Epithelial cell of esophagus (primary cell): ENCODE results near the gene CCDC116.

ENCODE experiments used
- DNase-seq: peaks from one replicate; pipeline ENCODE4 v3.0.0; 2010; ENCODE audit warnings: low read depth
- H3K4me3 ChIP-seq: 2 replicates; pipeline ENCODE4 v1.5.1; 2011; ENCODE audit warnings: mild to moderate bottlenecking, low read length, control low read depth
- TF ChIP-seq, protein P1 (sequence below): IDR thresholded peaks from 2 replicates; pipeline ENCODE4 v1.5.1; 2011; ENCODE audit warnings: low read depth, mild to moderate bottlenecking, low read length, control low read depth, inconsistent platforms; ENCODE audit not compliant: insufficient read depth; ENCODE audit errors: missing control alignments

Gene CCDC116

DNA sequence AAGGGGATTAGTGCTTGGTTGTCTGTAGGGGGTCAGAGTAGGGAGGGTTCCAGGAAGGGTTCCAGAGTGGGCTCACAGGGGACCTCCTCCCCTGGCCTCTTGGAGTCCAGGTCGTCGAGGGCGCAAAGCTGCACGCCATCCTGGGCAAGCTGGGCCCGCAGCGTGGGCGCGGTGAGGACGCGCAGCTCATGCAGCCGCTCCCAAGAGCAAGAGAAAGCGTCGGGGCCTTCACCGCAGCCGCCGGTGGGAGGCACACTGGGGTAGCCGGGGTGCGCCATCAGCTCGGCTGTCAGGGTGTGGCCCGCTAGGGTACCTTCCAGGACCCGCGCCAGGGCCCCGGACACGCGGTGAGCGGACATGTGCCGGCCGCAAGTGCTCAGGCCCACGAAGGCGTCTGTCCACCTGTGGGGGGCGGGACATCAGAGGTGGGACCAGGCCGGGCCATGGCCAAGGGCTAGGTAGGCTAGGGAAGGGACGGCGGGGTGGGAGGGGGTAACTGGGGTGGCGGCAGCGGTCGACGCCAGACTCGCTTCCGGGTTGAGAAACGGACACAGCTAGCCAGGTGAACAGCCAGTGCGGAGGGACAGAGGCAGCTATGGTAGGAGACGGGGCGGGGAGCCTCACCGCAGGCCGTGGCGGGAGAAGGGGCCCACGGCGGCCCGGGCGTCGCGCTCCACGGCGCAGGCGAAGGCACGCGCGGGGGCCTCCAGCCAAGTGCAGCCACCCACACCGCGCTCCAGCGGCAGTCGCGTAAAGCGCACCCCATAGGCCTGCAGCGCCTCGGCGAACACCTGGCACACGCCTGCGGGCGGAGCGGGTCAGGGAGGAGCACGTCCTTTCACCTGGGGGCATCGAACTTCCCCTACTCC lies 3.9 kb upstream of the CCDC116 start:
- TF ChIP-seq, protein P1, sequence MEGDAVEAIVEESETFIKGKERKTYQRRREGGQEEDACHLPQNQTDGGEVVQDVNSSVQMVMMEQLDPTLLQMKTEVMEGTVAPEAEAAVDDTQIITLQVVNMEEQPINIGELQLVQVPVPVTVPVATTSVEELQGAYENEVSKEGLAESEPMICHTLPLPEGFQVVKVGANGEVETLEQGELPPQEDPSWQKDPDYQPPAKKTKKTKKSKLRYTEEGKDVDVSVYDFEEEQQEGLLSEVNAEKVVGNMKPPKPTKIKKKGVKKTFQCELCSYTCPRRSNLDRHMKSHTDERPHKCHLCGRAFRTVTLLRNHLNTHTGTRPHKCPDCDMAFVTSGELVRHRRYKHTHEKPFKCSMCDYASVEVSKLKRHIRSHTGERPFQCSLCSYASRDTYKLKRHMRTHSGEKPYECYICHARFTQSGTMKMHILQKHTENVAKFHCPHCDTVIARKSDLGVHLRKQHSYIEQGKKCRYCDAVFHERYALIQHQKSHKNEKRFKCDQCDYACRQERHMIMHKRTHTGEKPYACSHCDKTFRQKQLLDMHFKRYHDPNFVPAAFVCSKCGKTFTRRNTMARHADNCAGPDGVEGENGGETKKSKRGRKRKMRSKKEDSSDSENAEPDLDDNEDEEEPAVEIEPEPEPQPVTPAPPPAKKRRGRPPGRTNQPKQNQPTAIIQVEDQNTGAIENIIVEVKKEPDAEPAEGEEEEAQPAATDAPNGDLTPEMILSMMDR, result no peak

DNA sequence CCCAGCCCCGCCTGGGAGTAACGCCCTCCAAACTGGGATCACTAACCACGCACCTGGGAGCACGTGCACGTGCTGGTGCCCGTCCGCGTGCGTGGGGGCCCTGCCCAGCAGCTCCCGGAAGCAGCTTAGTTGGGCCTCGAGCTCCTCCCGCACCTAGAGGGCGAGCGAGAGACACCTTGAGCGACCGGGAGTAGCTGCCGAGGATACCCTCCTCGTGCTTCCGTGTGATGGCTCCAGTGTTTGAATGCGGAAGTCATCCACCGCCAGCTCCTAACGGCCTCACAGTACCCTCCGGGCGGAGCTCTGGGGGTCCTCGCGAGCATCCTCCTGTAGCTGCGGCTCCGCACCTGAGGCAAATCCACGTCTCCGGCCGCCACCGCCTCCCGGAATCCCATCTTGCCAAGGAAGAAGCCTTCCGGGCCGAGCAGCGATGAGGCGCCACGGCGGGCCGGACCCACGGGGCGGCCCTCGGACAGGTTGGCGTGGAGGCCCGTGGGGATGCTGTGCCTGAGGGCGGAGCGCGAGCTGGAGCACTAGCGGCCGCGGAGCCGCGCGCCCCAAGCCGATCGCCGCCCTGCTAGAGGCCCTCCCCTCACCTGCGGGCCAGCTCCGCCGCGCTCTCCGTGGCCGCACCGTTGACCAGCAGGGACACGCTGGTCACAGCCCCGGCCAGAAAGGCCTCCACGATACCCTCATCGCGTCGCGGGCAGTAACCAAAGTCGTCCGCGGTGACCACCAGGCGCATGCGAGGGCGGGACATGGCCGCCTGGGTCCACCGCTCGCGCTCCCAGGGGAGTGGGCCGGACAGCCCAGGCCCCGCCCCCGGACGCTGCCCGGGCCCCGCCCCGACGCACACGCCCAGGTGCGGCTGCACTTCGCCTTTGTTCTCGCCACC lies 3.1 kb upstream of the CCDC116 start, which contains the start of gene YDJC:
TSS of gene YDJC (minus strand) at position 768 of the 895 bp plus-strand sequence. CDS start at position 760, 8 bp downstream.
- DNase-seq, result peak; percentile 96
- TF ChIP-seq, protein P1, result peak; percentile 75
- H3K4me3 ChIP-seq, result peak within 1 kb of the TSS; percentile 87

More for the DNA sequence above, 3.9 kb upstream of the CCDC116 start:
- H3K4me3 ChIP-seq, result peak overlapping the region; percentile 87
- DNase-seq, result no peak

DNA sequence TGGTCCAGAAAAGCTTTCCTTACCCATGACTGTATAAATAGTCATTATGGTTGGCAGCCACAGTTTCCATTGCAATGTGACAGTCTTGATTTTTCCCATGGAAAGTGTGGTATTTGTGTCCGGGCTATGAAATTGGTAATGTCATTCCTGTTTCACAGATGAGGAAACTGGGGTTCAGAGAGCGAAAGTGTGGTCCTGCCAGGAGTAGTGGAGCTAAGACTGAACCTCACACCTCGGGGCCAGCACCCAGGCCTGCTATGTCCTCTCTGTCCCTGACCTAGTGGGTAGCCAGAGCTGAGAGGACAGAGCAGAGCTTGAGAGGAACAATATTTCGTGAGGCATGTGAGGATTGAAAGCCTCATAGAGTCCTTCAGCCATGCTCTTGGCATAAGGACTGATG lies 1.5 kb upstream of the CCDC116 start:
- TF ChIP-seq, protein P1, result no peak
- DNase-seq, result no peak
- no peak overlapping the region for H3K4me3 ChIP-seq

DNA sequence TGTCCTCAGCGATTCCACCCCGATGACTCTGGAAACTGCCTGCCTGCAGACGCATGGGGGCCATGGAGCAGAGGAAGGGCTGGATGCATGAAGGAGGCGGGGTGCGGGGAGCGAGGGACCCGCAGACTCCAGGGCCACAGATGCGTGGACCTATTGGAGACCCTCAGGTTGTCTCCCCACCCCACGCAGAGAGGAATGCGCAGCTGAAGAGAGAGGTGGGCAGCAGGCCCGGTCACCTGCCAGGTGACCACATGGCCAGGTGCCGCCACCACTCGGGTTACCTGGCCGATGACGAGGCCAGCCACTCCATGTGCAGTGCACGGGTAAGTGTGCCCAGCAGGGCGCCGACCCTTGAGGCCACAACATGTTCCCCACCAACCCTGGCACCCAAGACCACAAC lies 371 bp downstream of the CCDC116 start:
- TF ChIP-seq, protein P1, result no peak
- H3K4me3 ChIP-seq, result no peak overlapping the region
- no peak for DNase-seq

DNA sequence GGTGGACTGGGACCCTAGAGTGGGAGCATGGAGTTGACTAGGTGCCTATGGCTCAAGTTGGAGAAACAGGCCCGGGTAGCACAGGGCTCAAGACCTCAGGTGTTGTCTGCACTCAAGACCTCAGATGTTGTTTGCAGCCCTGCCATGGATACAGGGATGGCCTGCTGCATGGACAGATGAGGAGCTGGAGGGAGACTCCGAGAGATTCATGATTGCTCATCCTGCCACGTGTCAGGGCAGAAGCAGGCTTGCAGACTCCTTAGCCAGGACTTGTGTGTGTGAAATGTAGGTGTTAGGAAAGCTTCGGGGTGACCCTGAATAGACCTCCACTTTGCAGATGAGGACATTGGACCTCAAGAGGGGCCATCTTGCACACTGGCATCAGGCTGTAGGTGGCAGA lies 921 bp downstream of the CCDC116 start:
- no peak overlapping the region for H3K4me3 ChIP-seq
- TF ChIP-seq, protein P1, result no peak
- DNase-seq, result peak; percentile 88

DNA sequence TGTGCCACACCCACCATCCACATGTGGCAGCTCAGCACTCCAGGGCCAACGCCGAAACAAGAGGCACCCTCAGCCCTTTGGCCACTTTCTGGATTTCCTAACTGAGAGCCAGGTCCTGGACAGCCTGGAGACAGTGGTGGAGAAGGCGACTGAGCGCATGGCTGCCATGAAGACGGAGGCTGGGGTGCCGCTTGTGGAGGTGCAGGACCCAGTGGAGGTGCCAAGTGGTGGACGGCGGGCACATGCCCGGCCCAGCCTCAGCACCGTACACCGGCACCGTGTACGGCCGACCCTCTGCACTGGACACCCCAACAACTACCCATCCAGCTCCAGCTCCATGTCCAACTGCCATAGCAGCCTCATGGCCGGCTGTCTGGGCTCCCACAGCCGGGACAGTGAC lies 1.5 kb downstream of the CCDC116 start:
- no peak overlapping the region for H3K4me3 ChIP-seq
- TF ChIP-seq, protein P1, result no peak
- no peak for DNase-seq
